KOPT-K1 (cell line): ENCODE measurements around the gene MIPEP.

Experiments
- H3K27ac ChIP-seq: fragments of 200-600 bp; sonication (generic); 2 replicates; pipeline ENCODE4 v1.5.1; 2016; ENCODE audit warnings: antibody characterized with exemption, mild to moderate bottlenecking, low read depth, low read length; ENCODE audit not compliant: poor library complexity, severe bottlenecking
- H3K36me3 ChIP-seq: fragments of 200-600 bp; sonication (generic); 2 replicates; pipeline ENCODE4 v1.5.1; 2017; ENCODE audit warnings: antibody characterized with exemption, mild to moderate bottlenecking, low read length, moderate library complexity; ENCODE audit not compliant: insufficient read depth
- H3K9me3 ChIP-seq: fragments of 200-600 bp; sonication (generic); 2 replicates; pipeline ENCODE4 v1.5.1; 2017; ENCODE audit warnings: antibody characterized with exemption, low read length, mild to moderate bottlenecking; ENCODE audit not compliant: insufficient read depth, poor library complexity, severe bottlenecking

MIPEP gene

DNA sequence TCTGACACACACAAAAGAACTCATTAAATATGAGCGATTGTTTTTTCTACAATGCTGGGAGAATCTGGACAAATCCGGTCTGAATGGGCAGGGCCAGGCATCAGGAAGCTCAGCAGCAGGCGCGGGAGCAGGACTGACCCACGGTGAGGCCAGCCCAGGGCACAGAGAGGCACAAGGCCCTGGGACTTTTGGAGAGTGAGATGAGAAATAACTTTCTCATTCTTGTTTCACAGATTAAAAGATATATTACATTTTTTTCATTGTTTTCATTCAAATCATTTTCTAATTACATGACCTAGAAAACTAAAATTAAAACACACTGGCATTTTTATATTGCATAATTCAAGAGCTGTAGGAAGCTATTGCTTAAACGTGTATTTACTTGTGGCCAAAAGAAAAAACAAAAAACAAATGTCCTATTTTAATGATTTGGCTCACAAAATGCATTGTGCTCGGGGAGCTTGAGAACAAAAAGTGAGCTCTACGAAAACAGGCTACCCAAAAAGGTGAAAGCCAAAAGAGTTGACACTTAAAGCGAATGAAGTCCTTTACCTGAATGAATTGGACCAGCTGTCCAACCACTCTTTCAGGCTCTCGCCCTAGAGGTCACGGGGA lies 185.8 kb downstream of the MIPEP start:
- Histone ChIP-seq H3K9me3 (no peaks in the 10 kb centered on the region), H3K36me3 (no peaks in the 10 kb centered on the region), H3K27ac (no peak overlapping the region)

DNA sequence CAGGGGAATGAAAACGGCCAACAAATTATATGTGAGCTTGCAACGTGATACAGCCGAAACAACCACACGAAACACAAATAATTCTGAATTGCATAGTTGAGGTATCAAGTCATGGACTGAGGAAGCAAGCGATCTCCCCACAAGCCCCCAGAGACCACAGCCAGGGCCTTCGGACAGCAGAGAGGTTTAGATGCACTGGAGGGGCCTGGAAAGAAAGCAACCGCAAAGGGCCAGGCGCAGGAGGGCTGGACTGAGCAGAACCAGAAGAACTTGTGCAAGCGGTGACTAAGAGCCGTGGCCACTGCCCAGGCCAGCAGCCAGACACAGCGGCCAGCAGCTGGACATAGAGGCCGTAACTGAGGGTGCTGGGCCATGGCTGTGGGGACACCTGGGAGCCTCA lies 187.6 kb downstream of the MIPEP start:
- no peak overlapping the region for H3K27ac ChIP-seq
- H3K36me3 ChIP-seq, result no peaks in the 10 kb centered on the region
- no peaks in the 10 kb centered on the region for H3K9me3 ChIP-seq

GRCh38 chr13:23701186-23701585 lies 188.0 kb downstream of the MIPEP start:
- Histone ChIP-seq H3K27ac (no peak overlapping the region), H3K36me3 (no peaks in the 10 kb centered on the region), H3K9me3 (no peaks in the 10 kb centered on the region)

DNA sequence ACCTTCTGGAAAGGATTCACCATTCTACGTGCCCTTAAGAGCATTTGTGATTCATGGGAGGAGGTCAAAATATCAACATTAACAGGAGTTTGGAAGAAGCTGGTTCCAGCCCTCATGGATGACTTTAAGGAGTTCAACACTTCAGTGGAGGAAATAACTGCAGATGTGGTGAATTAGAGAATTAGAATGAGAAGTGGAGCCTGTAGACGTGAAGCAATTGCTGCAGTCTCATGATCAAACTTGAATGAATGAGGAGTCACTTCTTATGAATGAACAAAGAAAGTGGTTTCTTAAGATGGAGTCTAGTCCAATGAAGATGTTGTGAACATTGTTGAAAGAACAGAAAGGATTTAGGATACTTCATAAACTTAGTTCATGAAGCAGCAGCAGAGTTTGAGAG lies 189.9 kb downstream of the MIPEP start:
- Histone ChIP-seq H3K36me3 (no peaks in the 10 kb centered on the region), H3K27ac (no peak overlapping the region), H3K9me3 (no peaks in the 10 kb centered on the region)

GRCh38 chr13:23697772-23698313 lies 191.4 kb downstream of the MIPEP start:
- H3K27ac ChIP-seq, result no peak overlapping the region
- H3K36me3 ChIP-seq, result no peaks in the 10 kb centered on the region
- no peaks in the 10 kb centered on the region for H3K9me3 ChIP-seq

- no peaks in the 10 kb centered on the region for H3K9me3 ChIP-seq
- H3K27ac ChIP-seq, result no peak overlapping the region
These were observed 192.6 kb downstream of the MIPEP start for GRCh38 chr13:23696610-23697009.

GRCh38 chr13:23695711-23696464 lies 193.3 kb downstream of the MIPEP start:
- no peak overlapping the region for H3K27ac ChIP-seq
- H3K9me3 ChIP-seq, result no peaks in the 10 kb centered on the region
- H3K36me3 ChIP-seq, result no peaks in the 10 kb centered on the region

More at GRCh38 chr13:23696610-23697009, 192.6 kb downstream of the MIPEP start:
- no peaks in the 10 kb centered on the region for H3K36me3 ChIP-seq

DNA sequence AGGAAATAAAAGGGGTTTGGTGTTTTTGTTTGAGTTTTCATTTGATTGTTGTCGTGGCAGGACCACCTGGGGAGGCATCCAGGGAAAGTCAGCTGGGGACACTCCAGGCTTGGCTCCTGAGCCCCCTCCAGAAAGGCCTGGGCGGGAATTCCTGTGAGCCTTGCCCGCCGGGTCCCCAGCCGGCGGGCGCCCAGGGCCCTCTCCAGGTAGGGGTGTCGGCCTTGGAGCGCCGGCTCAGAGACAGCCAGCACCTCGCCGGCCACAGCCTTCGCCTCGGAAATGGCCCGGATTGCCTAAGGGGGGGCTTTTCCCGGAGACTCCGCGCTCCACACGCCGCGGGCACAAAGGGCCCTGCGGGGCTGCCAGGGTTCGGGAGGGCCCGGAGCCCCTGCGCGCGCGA lies 194.0 kb downstream of the MIPEP start:
- no peaks in the 10 kb centered on the region for H3K9me3 ChIP-seq
- H3K27ac ChIP-seq, result no peak overlapping the region
- no peaks in the 10 kb centered on the region for H3K36me3 ChIP-seq

DNA sequence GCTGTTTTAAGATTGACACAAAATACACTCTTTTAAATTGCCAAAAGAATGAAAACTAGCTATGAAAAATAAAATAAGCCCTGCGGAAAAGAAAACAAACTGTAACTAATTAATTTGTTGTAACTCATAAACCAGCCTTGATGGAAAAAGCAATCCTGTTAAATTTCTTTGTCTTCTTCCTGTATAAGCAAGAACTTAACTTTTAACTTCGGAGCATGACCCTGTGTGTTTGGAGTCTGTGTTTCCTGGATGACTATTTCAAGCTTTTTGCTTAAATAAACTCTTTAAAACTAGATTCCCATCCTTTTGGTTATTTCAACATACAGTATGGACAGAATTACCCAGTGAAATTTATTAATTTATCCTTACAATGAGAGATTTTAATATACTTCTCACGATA lies 196.4 kb downstream of the MIPEP start:
- Histone ChIP-seq H3K36me3 (no peaks in the 10 kb centered on the region), H3K27ac (no peak overlapping the region), H3K9me3 (no peaks in the 10 kb centered on the region)

DNA sequence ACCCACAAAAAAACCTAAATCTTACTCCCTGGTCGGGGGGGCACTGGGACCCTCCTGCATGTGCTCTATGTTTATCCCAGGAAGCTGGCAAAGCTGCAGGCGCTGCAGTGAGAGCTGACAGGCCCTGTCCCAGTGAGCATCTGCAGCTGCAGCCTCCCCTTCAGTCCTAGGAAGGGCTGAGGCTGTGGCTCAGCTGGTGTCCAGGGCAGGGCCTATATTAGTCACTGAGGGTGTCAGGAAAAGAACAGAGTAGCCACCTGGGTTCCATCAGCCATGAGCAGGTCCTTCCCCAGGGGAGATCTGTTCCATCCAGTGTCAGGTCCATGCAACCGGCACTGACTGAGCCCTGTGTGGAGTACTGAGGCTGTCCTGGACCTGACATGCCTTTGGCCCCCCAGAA lies 198.5 kb downstream of the MIPEP start:
- Histone ChIP-seq H3K27ac (no peak overlapping the region), H3K9me3 (peaks cover 4% of the 10 kb centered on the region), H3K36me3 (no peaks in the 10 kb centered on the region)

DNA sequence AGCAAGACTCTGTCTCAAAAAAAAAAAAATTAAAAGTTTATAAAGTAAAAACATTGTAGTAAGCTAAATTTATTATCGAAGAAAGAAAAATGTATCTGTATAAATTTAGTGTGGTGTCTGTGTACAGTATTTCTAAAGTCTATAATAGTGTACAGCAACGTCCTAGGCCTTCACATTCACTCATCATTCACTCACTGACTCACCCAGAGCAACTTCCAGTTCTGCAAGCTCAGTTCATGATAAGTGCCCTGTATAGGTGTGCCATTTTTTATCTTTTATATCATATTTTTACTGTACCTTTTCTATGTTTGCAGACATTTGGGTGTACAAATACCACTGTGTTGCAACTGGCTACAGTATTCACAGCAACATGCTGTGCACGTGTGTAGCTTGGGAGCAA lies 200.9 kb downstream of the MIPEP start:
- Histone ChIP-seq H3K9me3 (peaks cover 26% of the 10 kb centered on the region), H3K27ac (no peak overlapping the region), H3K36me3 (no peaks in the 10 kb centered on the region)

DNA sequence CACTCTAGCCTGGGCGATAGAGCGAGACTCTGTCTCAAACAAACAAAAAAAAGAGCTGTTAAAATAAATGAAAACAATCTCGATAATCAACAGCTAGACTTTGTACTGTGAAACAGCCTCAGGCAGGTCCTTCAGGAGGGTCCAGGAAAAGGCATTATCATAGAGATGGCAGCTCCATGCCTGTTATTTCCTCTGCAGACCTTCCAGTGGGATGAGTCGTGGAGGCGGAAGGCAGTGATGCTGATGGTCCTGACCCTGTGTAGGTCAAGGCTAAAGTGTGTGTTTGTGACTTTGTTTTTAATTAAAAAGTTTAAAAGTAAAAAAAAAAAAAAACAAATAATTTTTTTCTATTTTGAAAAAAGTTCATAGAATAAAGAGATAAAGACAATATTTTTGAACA lies 201.6 kb downstream of the MIPEP start:
- Histone ChIP-seq H3K9me3 (peaks cover 26% of the 10 kb centered on the region), H3K27ac (no peak overlapping the region), H3K36me3 (no peaks in the 10 kb centered on the region)

GRCh38 chr13:23686948-23687347 lies 202.3 kb downstream of the MIPEP start:
- Histone ChIP-seq H3K9me3 (peaks cover 26% of the 10 kb centered on the region), H3K36me3 (no peaks in the 10 kb centered on the region)

GRCh38 chr13:23685416-23685815 lies 203.8 kb downstream of the MIPEP start:
- H3K36me3 ChIP-seq, result no peaks in the 10 kb centered on the region
- peaks cover 26% of the 10 kb centered on the region for H3K9me3 ChIP-seq
- no peak overlapping the region for H3K27ac ChIP-seq

More at GRCh38 chr13:23686948-23687347, 202.3 kb downstream of the MIPEP start:
- no peak overlapping the region for H3K27ac ChIP-seq

DNA sequence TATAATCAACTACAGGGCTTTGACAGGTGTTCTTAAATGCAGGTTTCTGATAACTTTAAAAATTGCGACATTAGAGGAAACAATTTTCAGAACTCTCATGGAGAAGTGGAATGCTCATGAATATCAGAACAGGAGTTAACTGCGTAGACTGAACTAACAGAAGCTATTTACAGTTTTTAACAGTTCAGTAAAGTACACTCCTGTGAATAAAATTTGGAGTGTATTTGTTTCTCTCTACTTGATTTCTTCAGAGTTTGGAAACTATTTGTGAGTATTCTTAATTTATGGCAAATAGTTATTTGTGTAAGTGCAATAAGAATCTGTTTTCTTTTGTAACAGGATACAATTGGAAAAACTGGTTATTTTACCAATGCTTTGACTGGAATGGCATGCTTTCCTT lies 204.6 kb downstream of the MIPEP start:
- no peaks in the 10 kb centered on the region for H3K36me3 ChIP-seq
- H3K27ac ChIP-seq, result no peak overlapping the region

DNA sequence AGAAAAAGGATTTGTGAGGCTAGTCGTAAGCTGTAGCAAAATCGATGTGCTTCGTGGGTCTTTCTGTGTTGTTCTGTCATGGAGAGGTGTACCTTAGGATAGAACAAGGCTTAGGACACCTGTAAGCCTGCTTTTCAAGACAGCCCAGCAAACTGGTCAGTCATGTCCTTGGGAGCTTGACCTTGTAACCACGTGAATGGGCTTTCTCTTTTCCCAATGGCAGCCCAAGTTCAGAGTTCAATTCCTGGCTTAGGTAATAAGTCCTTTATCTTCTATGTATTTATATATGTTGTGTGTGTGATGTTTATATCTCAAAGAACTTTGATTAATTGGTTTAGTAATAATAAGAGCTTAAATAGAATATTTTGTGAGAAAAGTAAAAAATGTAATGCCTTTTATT lies 206.1 kb downstream of the MIPEP start:
- peaks cover 26% of the 10 kb centered on the region for H3K9me3 ChIP-seq
- no peaks in the 10 kb centered on the region for H3K36me3 ChIP-seq
- H3K27ac ChIP-seq, result no peak overlapping the region

More for the DNA sequence above, 204.6 kb downstream of the MIPEP start:
- peaks cover 26% of the 10 kb centered on the region for H3K9me3 ChIP-seq
